H1 (cell line): Measurements from ENCODE around the gene CDK9. TPM values are rescaled to one million over a fixed set of nuclear protein-coding genes. Genes with fewer than 3 reads are reported as not detected.

Experiments used
- CTCF ChIA-PET: fragments of 300-600 bp; sonication (Branson Sonifier 250); formaldehyde crosslinking; loops from one replicate; lab custom pipeline; 2021; ENCODE audit not compliant: partially characterized antibody; lab: Charles Lee
- POLR2A ChIA-PET: fragments of 300-600 bp; sonication (Branson Sonifier 250); formaldehyde crosslinking; loops from one replicate; lab custom pipeline; 2021; ENCODE audit warnings: inconsistent platforms; ENCODE audit not compliant: partially characterized antibody; lab: Charles Lee
- DNase-seq, 2 experiments: peaks; one replicate each; pipeline versions ENCODE4 v3.0.0 to v3.0.0-alpha.2; 2010 to 2022; ENCODE audit warnings: low spot score in 2 of 2, low read depth in 1 of 2, mixed read lengths in 1 of 2
- FAIRE-seq: peaks from 2 replicates; lab custom pipeline; 2011; peaks lifted over from hg19 to GRCh38; lab: Jason Lieb, UNC
- H2AFZ ChIP-seq: 2 replicates; pipeline ENCODE4 v1.8.1; 2012; ENCODE audit warnings: low read length, inconsistent platforms
- H2AK5ac ChIP-seq: 2 replicates; pipeline ENCODE4 v1.6.1; 2013; ENCODE audit warnings: low read depth, low read length
- H2BK120ac ChIP-seq: replicated peaks from 2 replicates; pipeline ENCODE3; 2013; ENCODE audit warnings: low read depth, low read length, inconsistent platforms
- H2BK12ac ChIP-seq: 2 replicates; pipeline ENCODE4 v1.6.1; 2013; ENCODE audit warnings: low read depth, low read length
- H2BK15ac ChIP-seq: 2 replicates; pipeline ENCODE4 v1.6.1; 2013; ENCODE audit warnings: low read length
- H2BK20ac ChIP-seq: 2 replicates; pipeline ENCODE4 v1.6.1; 2013; ENCODE audit warnings: low read length
- H2BK5ac ChIP-seq: 2 replicates; pipeline ENCODE4 v1.6.1; 2013; ENCODE audit warnings: low read depth, low read length
- H3K14ac ChIP-seq: 2 replicates; pipeline ENCODE4 v1.6.1; 2013; ENCODE audit warnings: inconsistent platforms; ENCODE audit not compliant: insufficient read length
- H3K18ac ChIP-seq: 2 replicates; pipeline ENCODE4 v1.6.1; 2013; ENCODE audit warnings: low read length; ENCODE audit errors: extremely low read depth
- H3K23ac ChIP-seq: 2 replicates; pipeline ENCODE4 v1.6.1; 2013; ENCODE audit warnings: inconsistent platforms; ENCODE audit not compliant: insufficient read length
- H3K23me2 ChIP-seq: 2 replicates; pipeline ENCODE4 v1.6.1; 2013; ENCODE audit warnings: low read depth, low read length
- H3K27ac ChIP-seq: 2 replicates; pipeline ENCODE4 v1.6.1; 2011; ENCODE audit warnings: low read depth, low read length, inconsistent platforms
- H3K27me3 ChIP-seq, 4 experiments: replicated peaks in 1 of 4; 1 replicate in 1 of 4; 2 replicates in 3 of 4; pipeline versions ENCODE4 v1.6.1 to v1.8.1; 2011 to 2013; ENCODE audit warnings: low read length in 3 of 4, mild to moderate bottlenecking in 3 of 4, inconsistent platforms in 2 of 4, mixed read lengths in 2 of 4, moderate library complexity in 1 of 4; ENCODE audit not compliant: control insufficient read depth in 3 of 4, insufficient read depth in 3 of 4; ENCODE audit errors: extremely low read depth in 1 of 4
- H3K36me3 ChIP-seq, 4 experiments: 2 replicates each; pipeline versions ENCODE4 v1.6.1 to v1.8.1; 2011 to 2013; ENCODE audit warnings: mild to moderate bottlenecking in 4 of 4, low read length in 3 of 4, moderate library complexity in 2 of 4, control low read depth in 1 of 4, inconsistent platforms in 1 of 4; ENCODE audit not compliant: insufficient read depth in 4 of 4, control insufficient read depth in 2 of 4
- H3K4ac ChIP-seq: replicated peaks from 2 replicates; pipeline ENCODE3; 2013; ENCODE audit warnings: low read length, low read depth, mixed read lengths, inconsistent platforms; ENCODE audit not compliant: insufficient read length
- H3K4me1 ChIP-seq, 4 experiments: replicated peaks in 1 of 4; 1 replicate in 1 of 4; 2 replicates in 3 of 4; pipeline versions ENCODE4 v1.6.1 to v1.8.1; 2011 to 2013; ENCODE audit warnings: low read length in 3 of 4, inconsistent platforms in 2 of 4, mixed read lengths in 1 of 4; ENCODE audit not compliant: insufficient read depth in 4 of 4, control insufficient read depth in 3 of 4
- H3K4me2 ChIP-seq, 2 experiments: 2 replicates each; pipeline versions ENCODE4 v1.6.1 to v1.8.1; 2011 to 2013; ENCODE audit warnings: low read depth in 2 of 2, low read length in 2 of 2, control low read depth in 1 of 2, inconsistent platforms in 1 of 2, mild to moderate bottlenecking in 1 of 2; ENCODE audit not compliant: insufficient read depth in 1 of 2
- H3K4me3 ChIP-seq, 4 experiments: fragments of 200-600, 300-600 bp in 1 of 4; sonication (generic), shearing (Covaris generic), sonication (Bioruptor Twin) in 1 of 4; 2 replicates each; pipeline versions ENCODE4 v1.5.1 to v1.8.1; 2011 to 2016; ENCODE audit warnings: low read length in 4 of 4, low read depth in 3 of 4, control low read depth in 2 of 4, inconsistent platforms in 2 of 4, mild to moderate bottlenecking in 2 of 4, mixed read lengths in 1 of 4, moderate library complexity in 1 of 4; ENCODE audit not compliant: insufficient read depth in 2 of 4; ENCODE audit errors: extremely low read depth in 1 of 4
- H3K56ac ChIP-seq: replicated peaks from 2 replicates; pipeline ENCODE3; 2013; ENCODE audit warnings: low read depth, mild to moderate bottlenecking, mixed read lengths, low read length, inconsistent platforms; ENCODE audit not compliant: insufficient read length
- H3K79me1 ChIP-seq: 2 replicates; pipeline ENCODE4 v1.6.1; 2013; ENCODE audit warnings: low read depth, low read length, control low read depth
- H3K79me2 ChIP-seq, 2 experiments: 2 replicates each; pipeline versions ENCODE4 v1.6.1 to v1.8.1; 2012 to 2013; ENCODE audit warnings: low read length in 2 of 2, mild to moderate bottlenecking in 2 of 2, inconsistent platforms in 1 of 2; ENCODE audit not compliant: insufficient read depth in 2 of 2, control insufficient read depth in 1 of 2
- H3K9ac ChIP-seq, 4 experiments: replicated peaks in 1 of 4; 1 replicate in 1 of 4; 2 replicates in 3 of 4; pipeline versions ENCODE4 v1.6.1 to v1.8.1; 2011 to 2013; ENCODE audit warnings: low read depth in 3 of 4, low read length in 3 of 4, control low read depth in 2 of 4, mild to moderate bottlenecking in 2 of 4, moderate library complexity in 2 of 4, inconsistent platforms in 1 of 4; ENCODE audit errors: extremely low read depth in 1 of 4
- H3K9me3 ChIP-seq, 2 experiments: 2 replicates each; pipeline versions ENCODE4 v1.6.1 to v1.8.1; 2012 to 2013; ENCODE audit warnings: mild to moderate bottlenecking in 2 of 2, moderate library complexity in 2 of 2, control low read depth in 1 of 2, inconsistent platforms in 1 of 2, low read depth in 1 of 2, low read length in 1 of 2, mixed read lengths in 1 of 2; ENCODE audit not compliant: insufficient read depth in 2 of 2
- H4K20me1 ChIP-seq, 2 experiments: replicated peaks in 1 of 2; 2 replicates each; pipeline versions ENCODE3 to v1.8.1; 2011 to 2013; ENCODE audit warnings: inconsistent platforms in 2 of 2, low read length in 2 of 2, mild to moderate bottlenecking in 1 of 2; ENCODE audit not compliant: insufficient read depth in 2 of 2, control insufficient read depth in 1 of 2
- H4K5ac ChIP-seq: 2 replicates; pipeline ENCODE4 v1.6.1; 2013; ENCODE audit warnings: low read length, low read depth, mixed read lengths, inconsistent platforms; ENCODE audit not compliant: insufficient read length
- H4K8ac ChIP-seq: 2 replicates; pipeline ENCODE4 v1.8.0; 2013; ENCODE audit warnings: mild to moderate bottlenecking, moderate library complexity, low read length, inconsistent platforms; ENCODE audit not compliant: insufficient read depth; ENCODE audit errors: extremely low read depth
- H4K91ac ChIP-seq: replicated peaks from 2 replicates; pipeline ENCODE3; 2013; ENCODE audit warnings: low read length, mixed read lengths, inconsistent platforms; ENCODE audit not compliant: insufficient read length
- TAF1 ChIP-seq: IDR thresholded peaks from 2 replicates; pipeline ENCODE4 v1.6.1; 2011; ENCODE audit warnings: mild to moderate bottlenecking, low read depth, low read length
- WGBS, 2 experiments: shearing (Covaris generic) in 1 of 2; methylation state at CpG; one replicate each; pipeline versions ENCODE4 v1.1.6 to v1.1.7; 2013 to 2015; ENCODE audit warnings: low lambda C conversion rate in 2 of 2, mixed read lengths in 2 of 2, inconsistent platforms in 1 of 2, low coverage in 1 of 2, missing lambda C conversion rate in 1 of 2; ENCODE audit not compliant: insufficient replicate concordance in 2 of 2, insufficient coverage in 1 of 2, insufficient read length in 1 of 2; ENCODE audit errors: extremely low coverage in 1 of 2, missing lambda C conversion rate in 1 of 2; 5-methylcytosine and 5-hydroxymethylcytosine counted together
- polyA plus RNA-seq, 7 experiments: library from polyadenylated mRNA; depleted of rRNA in 3 of 7; stranded (reverse) in 5 of 7; unstranded in 2 of 7; fragments of >200 nt in 5 of 7; fragments of 200-250 nt in 2 of 7; gene quantifications; 1 replicate in 5 of 7; 2 replicates in 1 of 7; 4 replicates in 1 of 7; pipeline versions ENCODE4 v1.2.1 to v1.2.3, GENCODE V29; 2011 to 2013; ENCODE audit warnings: missing spikeins in 2 of 7, mixed read lengths in 2 of 7
- total RNA-seq: library from RNA; stranded (reverse); fragmentation: NEBNext Ultra II Directional; extraction: Animal tissue kit (Norgen Biotek cat#: 25700); gene quantifications from 2 replicates; pipeline ENCODE4 v1.2.1, GENCODE V29; 2021

The CDK9 gene
- total and polyA plus RNA-seq, 2 of the 8 experiments (the other 6 are each of a cell fraction or from before 2014, with no cell fraction given): 69.1 to 87.5 TPM

DNA sequence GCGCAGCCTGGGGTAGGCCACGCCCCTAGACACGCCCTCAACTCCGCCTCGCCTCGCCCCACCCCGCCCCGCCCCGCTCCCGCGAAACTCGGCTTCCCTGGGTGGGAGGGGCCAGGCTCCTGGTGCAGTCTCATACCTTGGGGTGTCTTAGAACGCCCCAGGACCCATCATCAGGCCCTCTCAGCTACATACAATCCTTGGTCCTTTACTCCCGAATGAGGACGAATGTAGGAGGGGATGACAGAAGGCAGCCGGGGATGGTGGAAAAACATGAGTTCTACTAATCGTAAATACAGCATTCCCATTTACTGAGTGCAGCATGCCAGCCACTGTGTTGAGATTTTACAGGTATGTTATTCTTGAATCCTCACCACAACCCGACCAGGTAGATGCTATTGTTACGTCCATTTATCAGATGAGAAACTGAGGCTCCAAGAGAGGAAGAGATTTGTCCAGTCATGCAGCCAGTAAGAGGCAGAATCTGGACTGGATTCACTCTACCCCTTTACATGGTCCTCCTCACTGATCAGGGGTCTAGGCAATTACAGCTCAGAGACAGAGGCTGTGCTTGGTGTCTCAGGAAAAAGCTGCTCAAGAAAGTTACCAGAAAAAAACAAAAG is 14.2 kb upstream of the CDK9 start:
- Histone ChIP-seq H3K27me3 (no peaks in the 10 kb centered on the region), H3K9me3 (no peaks in the 10 kb centered on the region), H3K23ac (no peak overlapping the region), H2BK5ac (no peak overlapping the region)
- POLR2A ChIA-PET: interaction anchor here (1.0 to 1.9 kb wide), 7 partner anchors 14 to 71 kb away, joined by 3 to 7 read pairs (median 5); partner anchors contain the start of genes CDK9 and FPGS
- FAIRE-seq: no peak
- CTCF ChIA-PET: interaction anchor here (0.8 to 14.6 kb wide), 13 partner anchors 8 to 268 kb away, joined by 3 to 227 read pairs (median 5); partner anchors contain the start of genes CDK9, SH2D3C and TOR2A
- TF ChIP-seq TAF1: no peak
- TF ChIP-seq, all 59 proteins: peak for 0
- no peaks in the 10 kb centered on the region for H3K36me3 ChIP-seq
- H2AK5ac ChIP-seq: no peak overlapping the region
- WGBS, 2 experiments: 14% methylated on average over 17 of the region's 19 CpGs; no CpG with 5 or more reads in 1 of the 2 experiments
- H3K4me1 ChIP-seq: peaks cover 4 to 20% (median 11%) of the 10 kb centered on the region in 4 experiments
- H4K5ac ChIP-seq: no peak overlapping the region
- H2BK20ac ChIP-seq: no peak overlapping the region
- no peaks in the 10 kb centered on the region; the same call in 1 of the 2 replicates for H3K23me2 ChIP-seq
- no peak for DNase-seq
- H3K79me1 ChIP-seq: no peaks in the 10 kb centered on the region
- no peak overlapping the region for H2BK120ac ChIP-seq
- H3K56ac ChIP-seq: no peak overlapping the region
- peak overlapping the region in 2 of 4 experiments; percentile 11 to 68; a peak in 3 of 8 replicates for H3K4me3 ChIP-seq
- peak overlapping the region; percentile 58 to 75 for H3K4me2 ChIP-seq
- H3K18ac ChIP-seq: 0 out of 2 replicates have a peak overlapping the region, but pooled peaks have one; percentile 55
- no peak overlapping the region for H2BK15ac ChIP-seq
- H4K20me1 ChIP-seq: no peaks in the 10 kb centered on the region
- peak overlapping the region; percentile 12; the same call in 1 of the 2 replicates for H2AFZ ChIP-seq
- no peak overlapping the region for H3K14ac ChIP-seq
- no peaks in the 10 kb centered on the region for H3K79me2 ChIP-seq
- H2BK12ac ChIP-seq: no peak overlapping the region
- no peak overlapping the region for H4K91ac ChIP-seq
- peak overlapping the region; percentile 3 for H3K4ac ChIP-seq
- H4K8ac ChIP-seq: no peak overlapping the region
- H3K9ac ChIP-seq: no peak overlapping the region; a peak in 1 of 7 replicates
- H3K27ac ChIP-seq: no peak overlapping the region
